Measurements from ENCODE around the gene ZMIZ1. TPM values are rescaled to one million over a fixed set of nuclear protein-coding genes. Genes with fewer than 3 reads are reported as not detected.

The ZMIZ1 gene
- total RNA-seq, 5 donors from 2014 or later (not counting 1 experiment from before 2014, with no cell fraction given) = 16.8 to 27.1 (median 21.2) TPM

DNA sequence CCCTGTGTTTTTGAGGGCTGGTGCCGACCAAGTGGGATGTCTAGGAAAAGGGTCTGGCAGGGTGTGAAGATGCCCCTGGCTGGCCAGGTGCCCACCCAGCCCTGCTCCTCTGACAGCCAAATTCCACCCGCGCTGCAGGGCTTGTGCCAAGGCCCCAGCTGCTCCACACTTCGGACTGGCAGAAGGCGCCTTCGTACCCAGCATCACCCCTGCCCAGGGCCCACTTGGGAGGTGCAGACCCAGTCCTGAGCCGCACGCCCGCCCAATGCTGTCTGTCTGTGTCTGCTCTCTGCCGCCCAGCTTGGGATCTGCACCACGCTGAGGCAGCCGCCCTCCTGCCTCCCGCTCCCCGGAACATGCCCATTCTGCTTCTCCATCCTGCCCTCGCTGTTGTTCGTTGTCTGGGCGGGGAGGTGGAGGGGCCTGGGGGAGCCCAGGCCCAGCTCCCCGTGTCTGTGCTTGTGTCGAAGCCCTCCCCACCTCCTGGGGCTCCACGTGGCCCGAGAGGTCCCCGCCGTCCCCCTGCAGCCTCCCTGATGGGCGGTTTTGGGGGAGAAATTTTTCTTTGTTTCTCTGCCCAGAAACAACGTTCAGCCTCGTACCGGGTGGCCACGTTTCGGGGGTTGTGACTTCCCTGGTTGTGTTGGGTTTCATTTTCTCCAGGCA, 241.6 kb downstream of the ZMIZ1 start:
- Mint-ChIP-seq H3K27me3 (no peaks in the 10 kb centered on the region), H3K4me3 (no peak overlapping the region), H3K9me3 (no peaks in the 10 kb centered on the region), H3K27ac (no peak overlapping the region), H3K4me1 (peaks cover 0 to 5% (median 2%) of the 10 kb centered on the region in 3 donors), H3K36me3 (peaks cover 43% of the 10 kb centered on the region)
- DNase-seq = no peak
- ATAC-seq (replicated peaks in 1 of 4) = no peak
- ChIA-PET POLR2A (no interaction called here), CTCF (no interaction called here)
- H3K4me3 ChIP-seq (ENCODE audit: control insufficient read depth in 1 of 2, extremely low read depth in 1 of 2, low read length in 1 of 2) = no peak overlapping the region
- H3K9me3 ChIP-seq = no peaks in the 10 kb centered on the region
- H3K4me1 ChIP-seq (ENCODE audit: control insufficient read depth in 1 of 2, extremely low read depth in 1 of 2, insufficient read depth in 2 of 2, low read length in 2 of 2) = peaks cover 0 to 4% of the 10 kb centered on the region in 2 experiments
- WGBS (ENCODE audit: insufficient coverage) = 97% methylated on average over 9 of the region's 29 CpGs
- no peak overlapping the region for H3K27ac ChIP-seq (ENCODE audit: low read length)
- H3K27me3 ChIP-seq (replicated peaks in 1 of 2; ENCODE audit: control insufficient read depth in 2 of 2, extremely low read depth in 1 of 2, insufficient read depth in 2 of 2, low read length in 1 of 2) = no peaks in the 10 kb centered on the region
- H3K36me3 ChIP-seq (ENCODE audit: control insufficient read depth in 2 of 2, extremely low read depth in 1 of 2, insufficient read depth in 1 of 2, low read length in 1 of 2) = peaks cover 11 to 40% of the 10 kb centered on the region in 2 donors

DNA sequence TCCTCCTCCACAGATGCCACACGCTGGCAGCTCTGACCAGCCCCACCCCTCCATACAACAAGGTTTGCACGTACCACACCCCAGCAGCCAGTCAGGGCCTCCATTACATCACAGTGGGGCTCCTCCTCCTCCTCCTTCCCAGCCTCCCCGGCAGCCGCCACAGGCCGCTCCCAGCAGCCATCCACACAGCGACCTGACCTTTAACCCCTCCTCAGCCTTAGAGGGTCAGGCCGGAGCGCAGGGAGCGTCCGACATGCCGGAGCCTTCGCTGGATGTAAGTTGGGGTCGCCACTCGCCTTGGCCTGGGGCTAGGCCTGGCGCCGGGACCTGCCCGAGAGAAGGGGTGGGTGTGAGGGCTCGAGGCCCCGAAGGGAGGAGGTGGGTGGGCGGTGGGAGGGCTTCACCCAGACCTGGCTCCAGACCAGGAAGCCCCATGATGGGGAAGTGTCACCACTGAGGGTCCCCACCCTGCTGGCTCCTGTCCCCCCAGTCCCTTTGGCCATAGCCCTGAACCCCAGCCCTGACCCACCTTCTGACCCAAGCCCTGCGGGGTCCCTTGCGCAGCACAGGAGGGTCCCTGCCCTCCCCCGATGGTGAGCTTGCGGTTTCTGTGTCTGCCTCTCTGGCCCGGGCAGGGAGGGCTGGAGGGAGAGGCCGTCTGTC, 242.3 kb downstream of the ZMIZ1 start:
- peaks cover 39% of the 10 kb centered on the region for H3K36me3 Mint-ChIP-seq

DNA sequence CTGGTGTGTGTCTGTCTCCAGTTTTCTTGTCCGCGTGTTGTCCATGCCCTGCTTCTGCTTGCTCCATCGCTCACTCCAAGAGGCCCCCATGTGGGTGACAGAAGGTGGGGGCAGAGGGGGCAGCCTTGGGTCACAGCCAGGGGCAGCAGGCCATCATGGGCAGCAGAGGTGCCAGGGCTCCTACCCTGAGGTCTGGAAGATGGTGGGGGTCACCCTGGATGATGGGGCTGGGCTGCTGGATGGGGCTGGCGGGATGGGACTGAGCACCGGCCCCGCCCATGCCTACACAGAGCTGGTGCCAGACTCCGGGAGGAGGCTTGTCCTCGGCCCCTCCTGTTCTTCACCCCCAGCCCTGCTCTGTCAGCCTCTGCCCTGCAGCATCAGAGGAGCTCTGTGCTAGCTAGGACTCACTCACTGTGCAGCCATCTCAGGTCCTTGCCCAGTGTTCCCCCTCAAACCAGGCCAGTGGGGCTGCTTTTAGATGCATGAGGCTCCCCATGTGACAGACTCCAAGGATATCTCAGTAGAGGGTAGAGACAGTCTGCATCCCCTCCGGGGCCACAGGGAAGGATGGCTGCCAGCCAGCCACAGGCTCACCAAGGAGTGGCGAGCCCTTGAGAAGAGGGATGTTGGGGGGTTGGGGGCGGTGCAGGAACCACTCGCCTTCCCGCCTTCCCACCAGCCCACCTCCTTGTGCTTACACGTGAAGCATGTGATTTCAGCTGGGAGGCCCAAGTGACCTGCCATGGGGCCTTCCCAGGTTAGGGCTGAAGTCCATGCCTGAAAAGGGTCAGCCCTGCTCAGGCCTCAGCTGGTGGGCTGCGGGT, 243.0 kb downstream of the ZMIZ1 start:
- no peaks in the 10 kb centered on the region for H3K27me3 ChIP-seq (replicated peaks in 1 of 2; ENCODE audit: control insufficient read depth in 2 of 2, extremely low read depth in 1 of 2, insufficient read depth in 2 of 2, low read length in 1 of 2)
- H3K36me3 ChIP-seq (ENCODE audit: control insufficient read depth in 2 of 2, extremely low read depth in 1 of 2, insufficient read depth in 1 of 2, low read length in 1 of 2) = peaks cover 8 to 26% of the 10 kb centered on the region in 2 donors
- H3K36me3 Mint-ChIP-seq = peaks cover 37% of the 10 kb centered on the region
- H3K27me3 Mint-ChIP-seq = no peaks in the 10 kb centered on the region
- H3K9me3 ChIP-seq = no peaks in the 10 kb centered on the region
- ATAC-seq (replicated peaks in 1 of 4) (no peak), DNase-seq (no peak)
- no peaks in the 10 kb centered on the region for H3K9me3 Mint-ChIP-seq
- no peak overlapping the region for H3K27ac ChIP-seq (ENCODE audit: low read length)
- no peak overlapping the region for H3K27ac Mint-ChIP-seq
- H3K4me3 ChIP-seq (ENCODE audit: control insufficient read depth in 1 of 2, extremely low read depth in 1 of 2, low read length in 1 of 2) = no peak overlapping the region
- ChIA-PET CTCF (no interaction called here), POLR2A (no interaction called here)
- peaks cover 9 to 15% (median 9%) of the 10 kb centered on the region in 3 donors for H3K4me1 Mint-ChIP-seq
- WGBS (ENCODE audit: insufficient coverage) = 94% methylated on average over 6 of the region's 15 CpGs
- no peak overlapping the region for H3K4me3 Mint-ChIP-seq
- H3K4me1 ChIP-seq (ENCODE audit: control insufficient read depth in 1 of 2, extremely low read depth in 1 of 2, insufficient read depth in 2 of 2, low read length in 2 of 2) = peaks cover under 1 to 9% of the 10 kb centered on the region in 2 experiments

More for the DNA sequence above, 242.3 kb downstream of the ZMIZ1 start:
- H3K4me3 Mint-ChIP-seq = no peak overlapping the region
- Histone ChIP-seq H3K9me3 (no peaks in the 10 kb centered on the region), H3K4me3 (ENCODE audit: control insufficient read depth in 1 of 2, extremely low read depth in 1 of 2, low read length in 1 of 2) (no peak overlapping the region), H3K36me3 (ENCODE audit: control insufficient read depth in 2 of 2, extremely low read depth in 1 of 2, insufficient read depth in 1 of 2, low read length in 1 of 2) (peaks cover 11 to 33% of the 10 kb centered on the region in 2 donors), H3K27me3 (replicated peaks in 1 of 2; ENCODE audit: control insufficient read depth in 2 of 2, extremely low read depth in 1 of 2, insufficient read depth in 2 of 2, low read length in 1 of 2) (no peaks in the 10 kb centered on the region), H3K27ac (ENCODE audit: low read length) (no peak overlapping the region), H3K4me1 (ENCODE audit: control insufficient read depth in 1 of 2, extremely low read depth in 1 of 2, insufficient read depth in 2 of 2, low read length in 2 of 2) (peaks cover 0 to 4% of the 10 kb centered on the region in 2 experiments)
- H3K4me1 Mint-ChIP-seq = peaks cover 4 to 9% (median 5%) of the 10 kb centered on the region in 3 donors
- DNase-seq (no peak), ATAC-seq (replicated peaks in 1 of 4) (no peak)
- H3K27me3 Mint-ChIP-seq = no peaks in the 10 kb centered on the region
- no peak overlapping the region for H3K27ac Mint-ChIP-seq
- CTCF ChIA-PET = no interaction called here
- no peaks in the 10 kb centered on the region for H3K9me3 Mint-ChIP-seq
- 80% methylated on average over 6 of the region's 26 CpGs for WGBS (ENCODE audit: insufficient coverage)
- POLR2A ChIA-PET = no interaction called here

DNA sequence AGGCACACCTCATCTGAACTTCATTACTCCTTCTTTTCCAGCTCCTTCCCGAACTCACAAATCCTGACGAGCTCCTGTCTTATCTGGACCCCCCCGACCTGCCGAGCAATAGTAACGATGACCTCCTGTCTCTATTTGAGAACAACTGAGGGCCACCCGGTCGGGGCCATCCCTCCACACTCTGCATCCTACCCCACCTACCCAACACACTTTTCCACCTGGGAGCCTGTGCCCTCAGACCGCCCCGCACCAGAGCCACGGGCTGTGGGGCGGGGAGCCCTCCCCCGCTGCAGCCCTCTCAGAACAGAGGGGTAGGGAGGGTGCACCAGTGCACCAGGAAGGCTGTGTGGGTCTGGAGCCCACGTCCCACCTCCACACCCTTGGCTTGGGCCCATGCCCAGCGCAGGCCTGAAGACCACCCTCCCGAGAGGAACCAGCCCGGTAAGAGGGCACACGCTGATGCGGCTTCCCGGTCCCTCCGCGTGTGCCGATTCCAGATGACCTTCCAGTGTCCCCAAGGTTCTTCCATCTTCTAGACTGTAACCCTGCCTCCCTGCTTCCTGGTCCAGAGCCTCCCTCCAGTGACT, 243.9 kb downstream of the ZMIZ1 start:
- 98% methylated on average over 13 of the region's 22 CpGs for WGBS (ENCODE audit: insufficient coverage)

DNA sequence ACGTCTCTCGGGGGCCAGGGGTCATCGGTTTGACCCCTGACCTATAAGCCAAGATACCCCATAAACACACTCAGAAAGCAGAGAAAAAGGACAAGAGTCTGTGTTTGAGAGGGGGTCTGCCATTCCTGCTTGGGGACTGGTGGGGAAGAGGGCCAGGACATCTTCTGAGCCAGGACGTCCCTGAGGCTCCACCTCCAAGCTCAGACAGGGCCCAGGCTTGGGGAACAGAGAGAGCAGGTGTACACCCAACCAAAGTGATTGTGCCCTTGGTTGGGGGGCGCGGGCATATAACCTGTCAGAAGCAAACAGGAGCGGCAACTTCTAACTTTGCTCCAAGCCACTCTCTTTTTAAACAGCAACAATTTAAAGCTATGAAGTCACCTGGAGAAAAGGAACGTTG, 244.6 kb downstream of the ZMIZ1 start:
- peaks cover 24 to 30% (median 25%) of the 10 kb centered on the region in 3 donors for H3K4me1 Mint-ChIP-seq
- DNase-seq (no peak), ATAC-seq (replicated peaks in 1 of 4) (no peak)
- no peak overlapping the region for H3K27ac ChIP-seq (ENCODE audit: low read length)
- no peak overlapping the region for H3K4me3 Mint-ChIP-seq
- peaks cover 12 to 24% of the 10 kb centered on the region in 2 experiments for H3K4me1 ChIP-seq (ENCODE audit: control insufficient read depth in 1 of 2, extremely low read depth in 1 of 2, insufficient read depth in 2 of 2, low read length in 2 of 2)
- H3K36me3 ChIP-seq (ENCODE audit: control insufficient read depth in 2 of 2, extremely low read depth in 1 of 2, insufficient read depth in 1 of 2, low read length in 1 of 2) = peaks cover 8 to 11% of the 10 kb centered on the region in 2 donors
- no peak overlapping the region for H3K27ac Mint-ChIP-seq
- no peaks in the 10 kb centered on the region for H3K9me3 Mint-ChIP-seq
- no peak overlapping the region for H3K4me3 ChIP-seq (ENCODE audit: control insufficient read depth in 1 of 2, extremely low read depth in 1 of 2, low read length in 1 of 2)
- H3K27me3 Mint-ChIP-seq = no peaks in the 10 kb centered on the region
- 100% methylated on average over 1 of the region's 8 CpGs for WGBS (ENCODE audit: insufficient coverage)
- H3K36me3 Mint-ChIP-seq = peaks cover 25% of the 10 kb centered on the region
- CTCF ChIA-PET = no interaction called here
- no peaks in the 10 kb centered on the region for H3K9me3 ChIP-seq
- POLR2A ChIA-PET = no interaction called here
- H3K27me3 ChIP-seq (replicated peaks in 1 of 2; ENCODE audit: control insufficient read depth in 2 of 2, extremely low read depth in 1 of 2, insufficient read depth in 2 of 2, low read length in 1 of 2) = no peaks in the 10 kb centered on the region

More for the DNA sequence above, 243.9 kb downstream of the ZMIZ1 start:
- CTCF ChIA-PET = no interaction called here
- POLR2A ChIA-PET = no interaction called here
- no peak overlapping the region for H3K4me3 Mint-ChIP-seq
- ATAC-seq (replicated peaks in 1 of 4) (no peak), DNase-seq (no peak)
- H3K4me1 Mint-ChIP-seq = peaks cover 18 to 24% (median 18%) of the 10 kb centered on the region in 3 donors
- Histone ChIP-seq H3K27ac (ENCODE audit: low read length) (no peak overlapping the region), H3K36me3 (ENCODE audit: control insufficient read depth in 2 of 2, extremely low read depth in 1 of 2, insufficient read depth in 1 of 2, low read length in 1 of 2) (peaks cover 8 to 17% of the 10 kb centered on the region in 2 donors), H3K4me3 (ENCODE audit: control insufficient read depth in 1 of 2, extremely low read depth in 1 of 2, low read length in 1 of 2) (no peak overlapping the region), H3K4me1 (ENCODE audit: control insufficient read depth in 1 of 2, extremely low read depth in 1 of 2, insufficient read depth in 2 of 2, low read length in 2 of 2) (peaks cover 10 to 18% of the 10 kb centered on the region in 2 experiments), H3K9me3 (no peaks in the 10 kb centered on the region), H3K27me3 (replicated peaks in 1 of 2; ENCODE audit: control insufficient read depth in 2 of 2, extremely low read depth in 1 of 2, insufficient read depth in 2 of 2, low read length in 1 of 2) (no peaks in the 10 kb centered on the region)
- peaks cover 32% of the 10 kb centered on the region for H3K36me3 Mint-ChIP-seq
- H3K27me3 Mint-ChIP-seq = no peaks in the 10 kb centered on the region
- H3K27ac Mint-ChIP-seq = no peak overlapping the region
- H3K9me3 Mint-ChIP-seq = no peaks in the 10 kb centered on the region

DNA sequence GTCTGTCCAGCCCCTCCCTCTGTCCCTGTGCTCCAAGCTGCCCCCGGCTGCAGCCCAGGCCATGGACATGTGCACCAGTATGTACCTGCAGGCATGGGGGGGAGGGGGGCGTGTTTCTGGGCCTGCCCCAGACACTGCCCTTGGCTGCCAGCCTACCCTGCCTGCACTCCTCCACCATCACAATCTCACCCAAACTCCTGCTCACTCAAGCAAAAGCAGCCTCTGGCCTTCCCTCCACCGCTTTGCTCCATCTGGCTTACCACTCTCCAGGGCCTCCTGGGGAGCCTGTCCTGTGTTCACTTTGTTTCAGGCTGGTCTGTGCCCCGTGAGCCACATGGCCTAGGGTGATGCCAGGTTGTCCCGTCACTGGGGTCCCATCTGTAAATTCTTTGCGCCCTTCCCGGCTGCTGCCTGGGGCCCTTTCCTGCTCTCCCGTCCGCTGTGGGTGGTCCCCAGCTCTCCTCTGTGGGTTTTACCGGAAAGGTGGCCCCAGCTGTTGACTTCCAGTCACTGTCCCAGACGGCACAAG, 245.2 kb downstream of the ZMIZ1 start:
- Histone ChIP-seq H3K4me3 (ENCODE audit: control insufficient read depth in 1 of 2, extremely low read depth in 1 of 2, low read length in 1 of 2) (no peak overlapping the region), H3K9me3 (no peaks in the 10 kb centered on the region), H3K4me1 (ENCODE audit: control insufficient read depth in 1 of 2, extremely low read depth in 1 of 2, insufficient read depth in 2 of 2, low read length in 2 of 2) (peaks cover 12 to 31% of the 10 kb centered on the region in 2 experiments), H3K36me3 (ENCODE audit: control insufficient read depth in 2 of 2, extremely low read depth in 1 of 2, insufficient read depth in 1 of 2, low read length in 1 of 2) (peaks cover 7 to 11% of the 10 kb centered on the region in 2 donors), H3K27ac (ENCODE audit: low read length) (no peak overlapping the region), H3K27me3 (replicated peaks in 1 of 2; ENCODE audit: control insufficient read depth in 2 of 2, extremely low read depth in 1 of 2, insufficient read depth in 2 of 2, low read length in 1 of 2) (no peaks in the 10 kb centered on the region)
- Mint-ChIP-seq H3K27ac (no peak overlapping the region), H3K9me3 (peaks cover 0 to 5% (median 4%) of the 10 kb centered on the region in 3 donors), H3K27me3 (no peaks in the 10 kb centered on the region), H3K4me1 (peaks cover 31 to 37% (median 31%) of the 10 kb centered on the region in 3 donors), H3K36me3 (peaks cover 19% of the 10 kb centered on the region), H3K4me3 (no peak overlapping the region)
- ChIA-PET POLR2A (no interaction called here), CTCF (no interaction called here)
- no peak for DNase-seq
- 96% methylated on average over 11 of the region's 11 CpGs for WGBS (ENCODE audit: insufficient coverage)
- no peak for ATAC-seq (replicated peaks in 1 of 4)

Measured in T-cell (primary cell).